CD4-positive, alpha-beta T cell (primary cell): ENCODE data around the gene EVPLL. TPM values are rescaled to one million over a fixed set of nuclear protein-coding genes. Genes with fewer than 3 reads are reported as not detected.
"Not testable (repeated sequence)": the region's sequence is repeated elsewhere in the genome, so short reads cannot be mapped to it uniquely, and the experiment has no call there.

Experiments used
- ATAC-seq: fragments of 200-7000 bp; cut with Tn5 transposase; one replicate; pipeline ENCODE4 v1.10.0; 2022; ENCODE audit warnings: mild to moderate bottlenecking; ENCODE audit not compliant: poor library complexity
- CTCF ChIA-PET: fragments of 350-600 bp; sonication (Branson Sonifier 250); formaldehyde crosslinking; loops from one replicate; lab custom pipeline; 2021; ENCODE audit warnings: antibody characterized with exemption, inconsistent platforms; lab: Charles Lee
- POLR2A ChIA-PET: fragments of 350-600 bp; sonication (Branson Sonifier 250); formaldehyde crosslinking; loops from one replicate; lab custom pipeline; 2021; ENCODE audit warnings: antibody characterized with exemption, inconsistent platforms; lab: Charles Lee
- DNase-seq, 14 experiments: peaks; one replicate each; pipeline ENCODE4 v3.0.0-alpha.2; 2013 to 2020; ENCODE audit warnings: mixed read lengths in 2 of 14
- H3K27ac ChIP-seq, 2 donors: one replicate each; pipeline versions ENCODE4 v1.5.1 to v1.7.0; 2013; ENCODE audit warnings: low read length in 2 of 2, low read depth in 1 of 2, mild to moderate bottlenecking in 1 of 2
- H3K27me3 ChIP-seq, 2 experiments: 1 replicate in 1 of 2; 2 replicates in 1 of 2; pipeline versions ENCODE4 v1.6.1 to v1.7.0; 2013; ENCODE audit warnings: low read length in 2 of 2, control low read depth in 1 of 2, mild to moderate bottlenecking in 1 of 2, moderate library complexity in 1 of 2; ENCODE audit not compliant: insufficient read depth in 2 of 2, control insufficient read depth in 1 of 2
- H3K36me3 ChIP-seq: one replicate; pipeline ENCODE4 v1.6.1; 2013; ENCODE audit warnings: low read length, control low read depth; ENCODE audit not compliant: insufficient read depth
- H3K4me1 ChIP-seq: one replicate; pipeline ENCODE4 v1.6.1; 2013; ENCODE audit warnings: low read length, control low read depth; ENCODE audit not compliant: insufficient read depth
- H3K4me3 ChIP-seq: one replicate; pipeline ENCODE4 v1.5.1; 2013; ENCODE audit warnings: mild to moderate bottlenecking, low read length, moderate library complexity
- H3K9me3 ChIP-seq, 2 experiments: 1 replicate in 1 of 2; 2 replicates in 1 of 2; pipeline versions ENCODE4 v1.6.1 to v1.7.0; 2013; ENCODE audit warnings: low read length in 2 of 2, mild to moderate bottlenecking in 2 of 2, control low read depth in 1 of 2, moderate library complexity in 1 of 2; ENCODE audit not compliant: control insufficient read depth in 1 of 2, insufficient read depth in 1 of 2
- H3K27ac Mint-ChIP-seq: one replicate; pipeline ENCODE4 v1.8.0; 2020; ENCODE audit warnings: mixed read lengths
- H3K27me3 Mint-ChIP-seq: one replicate; pipeline ENCODE4 v1.8.0; 2021; ENCODE audit warnings: mixed read lengths
- H3K36me3 Mint-ChIP-seq: one replicate; pipeline ENCODE4 v1.8.0; 2021; ENCODE audit warnings: low read depth, mixed read lengths
- H3K4me1 Mint-ChIP-seq: one replicate; pipeline ENCODE4 v1.8.0; 2021; ENCODE audit warnings: low read depth, mixed read lengths
- H3K4me3 Mint-ChIP-seq: one replicate; pipeline ENCODE4 v1.8.0; 2020; ENCODE audit warnings: mild to moderate bottlenecking, mixed read lengths
- H3K9me3 Mint-ChIP-seq: one replicate; pipeline ENCODE4 v1.8.0; 2020; ENCODE audit warnings: mixed read lengths
- CTCF ChIP-seq: fragments of 200-600 bp; IDR thresholded peaks from one replicate; pipeline ENCODE4 v1.8.0; 2022; ENCODE audit warnings: antibody characterized with exemption, mild to moderate bottlenecking
- intact Hi-C, 2 experiments: fragments of 100-400 bp; cut with DNase I in 1 of 2; cut with micrococcal nuclease in 1 of 2; formaldehyde crosslinking; loops; one replicate each; pipeline versions ENCODE4 v1.15.1 to v1.9.0; 2023 to 2025; cut with DNase I, micrococcal nuclease
- total RNA-seq, 174 experiments: library from RNA in 2 of 174; stranded (reverse) in 2 of 174; gene quantifications; one replicate each; pipeline ENCODE4 v1.2.3 and lab custom pipeline; 2021 to 2026

EVPLL gene
- total RNA-seq, 2 experiments from 2014 or later, result not detected

- peaks cover 14% of the 10 kb centered on the region for H3K4me1 ChIP-seq
- H3K4me3 ChIP-seq, result no peak overlapping the region
- H3K27ac ChIP-seq, result no peak overlapping the region
- intact Hi-C loops, result no loop called here
- DNase-seq, result no peak
- Mint-ChIP-seq H3K36me3 (peaks cover 46% of the 10 kb centered on the region), H3K27me3 (no peaks in the 10 kb centered on the region), H3K4me3 (no peak overlapping the region), H3K4me1 (peaks cover 9% of the 10 kb centered on the region), H3K9me3 (no peaks in the 10 kb centered on the region), H3K27ac (no peak overlapping the region)
- ChIA-PET POLR2A (no interaction called here), CTCF (no interaction called here)
- H3K36me3 ChIP-seq, result peaks cover 38% of the 10 kb centered on the region
- no peaks in the 10 kb centered on the region for H3K27me3 ChIP-seq
- H3K9me3 ChIP-seq, result no peaks in the 10 kb centered on the region
- no peak for ATAC-seq
- no peak for TF ChIP-seq CTCF
Observed at GRCh38 chr17:18332909-18333489, 44.6 kb upstream of the EVPLL start.

GRCh38 chr17:18338158-18338557, 39.4 kb upstream of the EVPLL start:
- H3K27me3 ChIP-seq, POLR2A ChIA-PET, H3K27me3 Mint-ChIP-seq, H3K27ac ChIP-seq, H3K27ac Mint-ChIP-seq, H3K4me3 ChIP-seq, DNase-seq, H3K4me1 ChIP-seq, ATAC-seq, H3K4me1 Mint-ChIP-seq, H3K9me3 ChIP-seq, intact Hi-C loops, H3K4me3 Mint-ChIP-seq, H3K9me3 Mint-ChIP-seq, CTCF ChIA-PET: not testable (repeated sequence)
- peaks cover 43% of the 10 kb centered on the region for H3K36me3 Mint-ChIP-seq
- peaks cover 31% of the 10 kb centered on the region for H3K36me3 ChIP-seq

DNA sequence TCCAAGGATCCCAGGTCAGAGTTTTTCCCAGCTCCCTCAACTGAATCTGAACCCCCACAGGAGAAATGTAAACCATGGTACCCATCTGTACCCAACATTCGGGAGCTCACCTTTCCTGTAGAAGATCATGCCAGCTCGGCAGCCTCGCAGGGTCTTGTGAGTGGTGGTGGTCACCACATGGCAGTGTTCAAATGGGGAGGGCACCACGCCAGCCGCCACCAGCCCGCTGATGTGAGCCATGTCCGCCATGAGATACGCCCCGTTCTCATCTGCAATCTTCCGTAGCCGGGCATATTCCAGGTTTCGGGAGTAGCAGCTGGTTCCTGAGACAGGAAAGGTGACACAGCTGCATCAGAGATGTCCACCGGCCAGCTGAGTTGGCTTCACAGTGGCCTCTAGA, 37.6 kb upstream of the EVPLL start:
- Histone ChIP-seq H3K27ac (no peak overlapping the region), H3K4me1 (no peaks in the 10 kb centered on the region), H3K4me3 (no peak overlapping the region), H3K36me3 (peaks cover 32% of the 10 kb centered on the region), H3K27me3 (no peaks in the 10 kb centered on the region), H3K9me3 (no peaks in the 10 kb centered on the region)
- Mint-ChIP-seq H3K4me1 (no peaks in the 10 kb centered on the region), H3K9me3 (no peaks in the 10 kb centered on the region), H3K36me3 (peaks cover 52% of the 10 kb centered on the region), H3K4me3 (no peak overlapping the region), H3K27me3 (no peaks in the 10 kb centered on the region), H3K27ac (no peak overlapping the region)
- ChIA-PET CTCF (no interaction called here), POLR2A (no interaction called here)
- no peak for TF ChIP-seq CTCF
- no peak for DNase-seq
- ATAC-seq, result no peak
- intact Hi-C loops, result no loop called here

- H3K4me3 ChIP-seq, result no peak overlapping the region
- no peaks in the 10 kb centered on the region for H3K27me3 ChIP-seq
- Mint-ChIP-seq H3K36me3 (peaks cover 70% of the 10 kb centered on the region), H3K4me1 (no peaks in the 10 kb centered on the region), H3K4me3 (no peak overlapping the region), H3K27me3 (no peaks in the 10 kb centered on the region), H3K27ac (no peak overlapping the region), H3K9me3 (no peaks in the 10 kb centered on the region)
- H3K36me3 ChIP-seq, result peaks cover 41% of the 10 kb centered on the region
- intact Hi-C loops, result no loop called here
- no peak for TF ChIP-seq CTCF
- no peak for DNase-seq
- CTCF ChIA-PET, result interaction anchor here (0.7 kb wide), 1 partner anchor 12 kb away, joined by 4 read pairs; no protein-coding TSS in a partner anchor
- ATAC-seq, result no peak
- H3K27ac ChIP-seq, result no peak overlapping the region
- H3K9me3 ChIP-seq, result no peaks in the 10 kb centered on the region
- POLR2A ChIA-PET, result no interaction called here
- no peaks in the 10 kb centered on the region for H3K4me1 ChIP-seq
Observed at GRCh38 chr17:18344021-18344420, 33.6 kb upstream of the EVPLL start.
